GM18520 (cell line): ENCODE results near the gene ENTPD2.
A peak's percentile ranks its signal among the peaks of the same experiment; 100 is the strongest.
"Not testable (repeated sequence)": the region's sequence is repeated elsewhere in the genome, so short reads cannot be mapped to it uniquely, and the experiment has no call there.

Experiments used
- ATAC-seq: cut with Tn5 transposase; IDR thresholded peaks from one replicate; pipeline ENCODE4 v1.9.1; 2021; ENCODE audit not compliant: unreplicated experiment

The ENTPD2 gene

DNA sequence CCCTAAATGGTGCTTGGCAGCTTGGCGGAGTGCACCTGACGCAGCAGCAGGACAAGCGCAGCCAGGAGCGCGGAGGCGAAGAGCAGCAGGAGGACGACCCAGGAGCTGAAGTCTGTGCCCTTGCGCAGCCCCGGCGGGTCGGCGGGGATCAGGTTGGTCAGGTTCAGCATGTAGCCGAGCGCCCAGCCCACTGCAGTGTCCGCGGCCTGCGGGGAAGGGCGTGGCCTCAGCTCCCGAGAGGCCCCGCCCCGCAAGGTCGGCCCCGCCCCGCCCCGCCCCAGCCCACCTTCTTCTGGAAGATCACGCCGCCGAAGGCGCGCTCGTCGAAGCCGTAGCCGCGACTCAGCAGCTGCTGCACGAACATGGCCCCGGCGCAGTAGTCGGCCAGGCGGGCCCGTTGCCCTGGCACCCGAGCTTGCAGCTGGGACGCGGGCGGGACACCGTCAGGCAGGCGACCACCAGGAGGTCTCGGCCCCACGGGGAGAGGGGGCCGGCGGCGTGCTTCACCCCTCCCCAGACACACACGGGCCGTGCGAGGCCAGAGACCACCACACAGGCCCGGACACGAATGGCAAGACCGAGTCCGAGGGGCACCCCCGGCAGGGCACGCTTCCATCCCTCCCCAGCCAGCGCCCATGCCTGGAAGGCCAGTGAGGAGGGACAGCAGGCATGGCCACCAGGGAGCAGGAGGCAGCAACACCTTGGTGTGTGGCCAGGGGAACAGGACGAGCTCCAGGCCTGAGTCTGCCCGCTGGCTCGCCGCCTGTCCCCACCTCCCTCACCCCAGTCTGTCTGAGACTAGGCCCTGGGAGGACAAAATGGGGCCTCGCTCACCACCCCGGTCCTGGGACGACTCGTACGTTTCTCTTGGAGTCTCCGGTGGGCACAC, 5.0 kb downstream of the ENTPD2 start:
- no peak for ATAC-seq

DNA sequence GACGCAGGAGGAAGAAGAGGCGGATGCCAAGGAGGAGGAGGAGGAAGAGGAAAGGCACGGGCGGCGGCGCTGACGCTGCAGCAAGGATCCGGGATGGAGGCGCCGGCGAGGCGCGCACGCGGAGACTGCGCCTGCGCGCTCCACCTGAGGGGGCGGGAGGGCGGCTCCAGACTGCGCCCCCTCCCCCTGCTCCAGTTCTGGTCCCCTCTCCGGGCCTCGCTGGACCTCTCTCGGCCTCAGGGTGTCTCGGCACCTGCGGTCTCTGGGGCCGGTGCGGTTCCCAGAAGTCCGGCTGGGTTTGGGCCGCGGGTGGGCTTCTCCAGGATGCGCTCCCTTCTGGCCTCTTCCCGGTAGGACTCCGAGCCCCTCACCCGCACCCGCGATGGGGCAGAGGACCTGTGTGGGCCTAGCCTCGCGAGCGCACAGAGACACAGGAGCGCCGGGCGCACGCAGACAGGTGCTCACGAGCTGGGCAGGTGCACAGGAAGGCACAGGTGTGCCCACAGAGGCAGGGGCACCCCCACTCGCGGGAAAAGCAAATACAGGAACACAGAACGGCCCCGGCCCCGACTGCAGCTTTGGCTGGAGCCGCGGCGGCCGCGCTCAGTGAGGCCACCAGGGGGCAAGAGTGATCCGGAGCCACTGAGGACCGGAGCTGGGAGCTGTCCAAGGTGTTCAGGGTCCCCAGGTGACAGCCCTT, 7.6 kb downstream of the ENTPD2 start, which contains the start of gene NPDC1:
TSS of gene NPDC1 (minus strand) at position 90 of the 700 bp plus-strand sequence. CDS start 188 bp downstream, outside the sequence.
- ATAC-seq, result no peak

GRCh38 chr9:137045294-137046087, 8.4 kb downstream of the ENTPD2 start:
- no peak for ATAC-seq

- no peak for ATAC-seq
Observed at GRCh38 chr9:137044502-137045177, 9.2 kb downstream of the ENTPD2 start.

- no peak for ATAC-seq
Observed at GRCh38 chr9:137044037-137044436, 9.8 kb downstream of the ENTPD2 start.

- ATAC-seq, result no peak
Observed at GRCh38 chr9:137042751-137043727, 10.8 kb downstream of the ENTPD2 start.

- no peak for ATAC-seq
Observed at GRCh38 chr9:137041124-137041523, 12.7 kb downstream of the ENTPD2 start.

- no peak for ATAC-seq
Observed at GRCh38 chr9:137040568-137040967, 13.3 kb downstream of the ENTPD2 start.

DNA sequence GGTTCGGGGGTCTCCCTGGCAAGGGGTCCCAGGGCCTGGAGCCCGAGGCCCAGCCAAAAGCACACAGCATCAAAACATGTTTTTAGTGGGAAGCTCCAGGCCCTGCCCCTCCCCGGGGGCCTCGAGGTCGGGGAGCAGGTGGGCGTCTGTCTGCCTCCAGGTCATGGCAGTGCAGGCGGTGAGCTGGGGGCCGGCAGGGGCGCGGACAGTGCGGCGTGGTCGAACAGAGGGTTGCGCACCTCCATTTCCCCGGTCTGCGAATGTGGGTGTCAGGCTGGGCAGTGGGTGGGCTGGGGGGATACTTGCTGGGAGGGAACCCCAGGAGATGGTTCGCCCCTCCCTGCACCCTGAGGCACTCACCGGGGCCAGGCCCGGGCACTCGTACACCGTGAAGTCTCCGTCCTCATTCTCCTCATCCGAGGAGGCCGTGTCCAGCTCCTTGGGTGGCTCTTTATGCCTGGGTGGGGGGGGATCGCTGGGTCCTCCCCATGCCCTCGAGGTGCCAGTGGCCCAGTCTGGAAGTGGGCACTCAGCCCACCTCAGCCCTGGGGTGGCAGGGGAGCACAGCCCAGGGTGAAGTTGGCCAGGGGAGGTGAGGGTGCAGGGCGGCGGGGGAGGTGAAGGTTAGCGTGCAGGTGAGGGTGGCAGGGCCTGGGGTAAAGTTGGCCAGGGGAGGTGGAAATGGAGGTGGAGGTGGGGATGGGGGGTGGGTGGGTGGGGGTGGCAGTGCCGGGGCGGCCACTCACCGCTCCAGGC, 14.1 kb downstream of the ENTPD2 start:
- no peak for ATAC-seq

GRCh38 chr9:137038916-137039315, 14.9 kb downstream of the ENTPD2 start:
- no peak for ATAC-seq

DNA sequence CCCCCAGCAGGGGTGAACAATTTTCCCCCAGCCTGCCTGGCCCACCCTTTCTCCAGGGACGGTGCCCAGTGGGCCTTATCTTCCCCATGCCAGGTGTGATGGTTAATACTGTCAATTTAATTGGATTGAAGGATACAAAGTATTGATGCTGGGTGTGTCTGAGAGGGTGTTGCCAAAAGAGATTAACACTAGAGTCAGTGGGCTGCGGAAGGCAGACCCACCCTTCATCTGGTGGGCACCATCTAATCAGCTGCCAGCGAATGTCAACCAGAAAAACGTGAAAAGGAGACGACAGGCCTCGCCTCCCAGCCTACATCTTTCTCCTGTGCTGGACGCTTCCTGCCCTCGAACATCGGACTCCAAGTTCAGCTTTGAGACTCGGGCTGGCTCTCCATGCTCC, 16.4 kb downstream of the ENTPD2 start:
- ATAC-seq, result no peak

DNA sequence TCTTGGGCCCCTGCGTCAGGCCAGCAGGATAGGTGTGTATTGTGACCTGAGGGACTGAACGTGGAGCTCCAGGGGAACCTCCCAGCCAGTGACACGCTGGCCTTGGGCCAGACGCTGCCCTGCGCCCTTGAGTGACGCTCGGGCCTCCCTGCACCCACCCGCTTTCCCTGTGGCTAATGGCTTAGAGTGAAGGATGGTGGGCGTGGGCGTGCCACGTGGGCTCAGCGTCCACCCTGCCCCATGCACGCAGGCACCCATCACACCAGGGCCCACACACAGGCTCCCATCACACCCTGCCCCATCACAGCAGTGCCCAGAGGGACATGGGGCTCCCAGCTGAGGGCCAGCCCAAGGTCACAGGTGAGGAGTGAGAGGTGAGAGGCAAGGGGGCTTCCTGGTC, 16.8 kb downstream of the ENTPD2 start:
- no peak for ATAC-seq

DNA sequence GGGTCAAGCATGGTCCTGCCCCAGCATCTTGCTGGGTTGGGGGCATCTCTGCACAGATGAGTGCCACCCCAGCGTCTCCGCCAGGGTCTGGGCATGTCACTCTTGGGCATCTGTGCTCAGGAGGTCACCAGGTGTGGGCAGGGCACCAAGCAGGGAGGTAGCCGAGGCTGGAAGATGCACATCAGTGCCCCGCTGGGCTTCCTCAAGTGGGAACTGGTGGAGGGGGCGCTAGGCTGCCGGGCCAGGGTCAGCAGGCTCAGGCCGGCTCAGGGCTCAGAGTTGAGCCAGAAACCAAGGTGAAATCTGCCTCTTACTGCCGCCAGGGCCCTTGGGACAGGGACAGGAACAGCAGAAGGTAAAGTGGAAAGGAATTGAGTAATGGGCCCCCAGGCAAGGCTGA, 17.9 kb downstream of the ENTPD2 start:
- ATAC-seq, result no peak

DNA sequence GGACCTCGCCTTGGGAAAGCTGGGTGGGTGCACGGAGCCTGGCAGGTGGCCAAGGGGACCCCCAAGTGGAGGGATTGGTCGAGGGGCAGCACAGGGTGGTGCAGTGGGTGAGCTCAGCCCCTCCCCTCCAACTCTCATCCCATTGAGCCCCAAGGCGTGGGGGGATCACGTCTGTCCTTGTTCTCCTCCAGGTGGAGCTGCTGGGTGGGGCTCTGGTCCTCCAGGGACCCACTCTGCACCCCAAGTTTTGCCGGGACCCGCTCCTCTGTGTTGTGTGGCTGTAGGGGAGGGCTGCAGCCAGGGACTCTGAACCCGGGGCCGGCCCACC, 18.4 kb downstream of the ENTPD2 start:
- ATAC-seq, result no peak

DNA sequence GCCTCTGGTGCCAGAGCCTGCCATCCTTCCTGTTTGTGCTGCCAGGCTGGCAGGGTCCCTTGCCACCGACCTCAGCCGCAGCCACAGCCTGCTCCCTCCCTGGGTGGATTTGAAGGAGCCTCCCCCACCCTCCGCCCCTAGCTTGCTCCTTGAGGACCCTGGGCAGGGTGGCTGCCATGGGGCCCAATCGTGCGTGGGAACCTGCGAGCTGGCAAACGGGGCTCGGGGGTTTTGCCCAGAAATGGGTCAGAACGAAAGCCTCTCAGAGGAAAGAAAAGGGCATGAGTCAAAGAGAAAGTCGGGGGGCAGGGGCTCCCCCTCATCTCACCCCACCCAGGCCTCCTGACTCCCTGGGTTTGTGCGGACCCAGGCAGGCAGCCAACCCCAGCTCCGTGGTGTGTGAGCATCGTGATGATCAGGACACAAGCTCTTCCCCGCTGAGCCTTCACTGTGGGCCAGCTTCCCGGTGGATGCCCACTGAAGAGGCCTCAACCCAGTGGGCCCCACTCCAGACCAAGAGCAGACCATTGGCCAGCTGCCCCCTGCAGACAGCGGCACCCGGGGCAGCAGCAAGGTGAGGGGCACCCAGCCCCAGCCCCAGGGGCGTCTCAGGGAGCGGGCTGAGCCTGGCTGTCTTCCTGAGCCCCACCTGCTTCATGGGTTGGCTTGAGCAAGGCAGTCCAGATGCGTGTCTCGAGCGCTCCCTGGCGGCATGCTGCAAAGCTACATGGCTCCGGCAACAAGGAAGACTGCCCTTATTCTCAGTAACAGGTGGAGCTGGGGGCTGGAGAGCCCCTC, 19.0 kb downstream of the ENTPD2 start:
- ATAC-seq, result peak; percentile 48

DNA sequence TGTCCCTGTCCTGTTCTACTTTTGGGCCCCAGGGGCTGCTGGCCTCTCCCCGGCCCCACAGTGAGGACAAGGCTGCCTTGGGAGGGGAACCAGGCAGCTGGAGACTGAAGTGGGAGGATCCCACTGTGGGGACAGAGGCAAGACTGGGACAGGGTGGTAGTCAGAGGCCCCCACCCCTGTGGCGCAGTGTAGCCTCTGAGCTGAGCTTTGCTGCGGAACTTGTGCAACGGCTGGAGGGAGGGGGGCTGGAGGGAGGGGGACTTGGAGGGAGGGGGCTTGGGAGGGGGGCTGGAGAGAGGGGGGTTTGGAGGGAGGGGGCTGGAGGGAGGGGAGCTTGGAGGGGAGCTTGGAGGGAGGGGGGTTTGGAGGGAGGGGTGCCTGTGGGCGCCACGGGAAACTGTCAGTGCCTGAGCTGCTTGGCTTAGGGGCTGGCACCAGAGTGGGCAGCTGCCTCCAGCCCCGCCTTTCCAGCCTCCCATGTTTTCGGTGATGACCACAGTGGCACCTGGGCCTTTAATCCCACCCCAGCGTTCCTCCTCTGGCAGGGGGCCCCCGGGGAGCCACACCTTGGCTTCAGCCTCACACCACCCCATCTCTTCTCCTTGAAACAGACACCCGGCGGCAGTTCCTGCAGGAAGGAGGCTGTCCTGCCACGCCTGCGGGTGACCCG, 19.7 kb downstream of the ENTPD2 start:
- ATAC-seq, result no peak

- not testable (repeated sequence) for ATAC-seq
Observed at GRCh38 chr9:137033481-137033880, 20.4 kb downstream of the ENTPD2 start.

- no peak for ATAC-seq
Observed at GRCh38 chr9:137032858-137033257, 21.0 kb downstream of the ENTPD2 start.
